GM12891 (cell line): ENCODE results near the gene YIPF6.

ENCODE experiments used
- POLR2A ChIP-seq: IDR thresholded peaks from 2 replicates; pipeline ENCODE4 v1.6.1; 2011; ENCODE audit warnings: low read depth, low read length, control low read depth
- POLR2AphosphoS5 ChIP-seq: IDR thresholded peaks from 2 replicates; pipeline ENCODE4 v1.6.1; 2011; ENCODE audit warnings: low read depth, low read length, control low read depth
- SPI1 ChIP-seq: IDR thresholded peaks from 2 replicates; pipeline ENCODE4 v1.6.1; 2011; ENCODE audit warnings: low read depth, low read length, control low read depth
- TAF1 ChIP-seq: IDR thresholded peaks from 2 replicates; pipeline ENCODE4 v1.6.1; 2011; ENCODE audit warnings: low read depth, low read length, control low read depth

DNA sequence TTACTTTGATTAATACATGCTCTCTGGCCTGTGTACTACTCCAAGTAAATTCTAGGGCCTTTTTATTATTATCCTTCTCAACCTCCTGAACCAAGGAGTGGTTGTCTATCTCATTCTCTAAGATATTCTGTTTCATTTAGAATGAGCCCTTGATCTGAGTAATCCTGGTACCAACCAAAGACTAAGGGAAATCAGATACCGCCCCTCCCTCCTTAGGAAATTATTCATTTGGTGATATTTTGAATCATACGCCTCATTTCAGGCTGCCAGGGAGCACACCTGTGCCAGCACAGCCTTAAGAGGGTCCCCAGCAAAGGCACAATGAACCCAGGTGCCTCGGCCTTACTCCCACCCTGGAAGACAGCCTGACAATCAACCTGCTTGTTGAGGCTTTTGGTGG is 75.4 kb downstream of the YIPF6 start:
- TF ChIP-seq POLR2A (no peak), POLR2AphosphoS5 (no peak), TAF1 (no peak), SPI1 (no peak)
